K562 (cell line): ENCODE data around the gene HYOU1. TPM values are rescaled to one million over a fixed set of nuclear protein-coding genes. Genes with fewer than 3 reads are reported as not detected.

Source experiments
- ARID1B ChIP-seq: fragments of 450-650 bp; IDR thresholded peaks from 2 replicates; pipeline ENCODE4 v1.6.1; 2016; ENCODE audit warnings: antibody characterized with exemption, mild to moderate bottlenecking, inconsistent platforms
- ETV1 ChIP-seq: fragments of 450-650 bp; conservative IDR thresholded peaks from 2 replicates; pipeline ENCODE4 v1.6.1; 2016; ENCODE audit warnings: missing genetic modification characterization, control low read depth, low read depth, missing compliant biosample characterization
- JUN ChIP-seq, 2 experiments: sonication (generic) in 1 of 2; formaldehyde crosslinking in 1 of 2; IDR thresholded peaks; 2 replicates each; pipeline versions ENCODE4 v1.6.1 to v1.8.0; 2012 to 2022; ENCODE audit warnings: borderline replicate concordance in 2 of 2, mild to moderate bottlenecking in 2 of 2, improper control_type of control experiment in 1 of 2, low read depth in 1 of 2, low read length in 1 of 2, missing genetic modification reagents in 1 of 2
- PHF8 ChIP-seq: fragments of 200-600 bp; sonication (generic); IDR thresholded peaks from 2 replicates; pipeline ENCODE4 v1.6.1; 2012; ENCODE audit warnings: mixed run types, mild to moderate bottlenecking, inconsistent platforms, low read length, moderate library complexity, borderline replicate concordance
- SUPT5H ChIP-seq: fragments of 450-650 bp; IDR thresholded peaks from 2 replicates; pipeline ENCODE4 v1.6.1; 2016
- ZBED1 ChIP-seq: IDR thresholded peaks from 2 replicates; pipeline ENCODE4 v1.6.1; 2014
- ZNF143 ChIP-seq: sonication (generic); formaldehyde crosslinking; IDR thresholded peaks from 2 replicates; pipeline ENCODE4 v1.9.0; 2022; ENCODE audit warnings: mild to moderate bottlenecking, missing genetic modification reagents
- polyA plus RNA-seq, 8 experiments: library from polyadenylated mRNA; depleted of rRNA in 4 of 8; stranded (reverse) in 5 of 8; unstranded in 3 of 8; fragments of >200 nt; fragmentation: Nextera tagmentation in 2 of 8; fragmentation: Illumina TruSeq in 1 of 8; extraction: Ambion mirVana in 2 of 8; extraction: Trizol in 1 of 8; gene quantifications; 2 replicates each; pipeline versions ENCODE4 v1.2.1 to v1.2.3, GENCODE V29; 2011 to 2014; ENCODE audit warnings: inconsistent platforms in 1 of 8, missing spikeins in 1 of 8
- total RNA-seq, 7 experiments: library from RNA; depleted of rRNA in 6 of 7; stranded (reverse); fragments of >200 nt in 6 of 7; fragmentation: Illumina TruSeq in 2 of 7; extraction: Trizol in 2 of 7; gene quantifications; 2 replicates each; pipeline versions ENCODE4 v1.2.1 to v1.2.3, GENCODE V29; 2011 to 2021; ENCODE audit warnings: low replicate concordance in 1 of 7
- TF ChIP-seq, protein P1 (sequence below), 2 experiments: fragments of 450-650 bp in 1 of 2; sonication (generic) in 1 of 2; formaldehyde crosslinking; conservative IDR thresholded peaks; 2 replicates each; pipeline versions ENCODE4 v1.4.0 to v1.8.1; 2020 to 2022; ENCODE audit warnings: mild to moderate bottlenecking in 1 of 2, missing genetic modification reagents in 1 of 2
- TF ChIP-seq, protein P2 (sequence below): sonication (generic); formaldehyde crosslinking; IDR thresholded peaks from 2 replicates; pipeline ENCODE4 v1.9.0; 2022; ENCODE audit warnings: mild to moderate bottlenecking, missing genetic modification reagents

Gene HYOU1
- total and polyA plus RNA-seq, 9 of the 15 experiments (the other 6 are each of a cell fraction or from before 2014, with no cell fraction given) = 19.5 to 197 (median 128) TPM

DNA sequence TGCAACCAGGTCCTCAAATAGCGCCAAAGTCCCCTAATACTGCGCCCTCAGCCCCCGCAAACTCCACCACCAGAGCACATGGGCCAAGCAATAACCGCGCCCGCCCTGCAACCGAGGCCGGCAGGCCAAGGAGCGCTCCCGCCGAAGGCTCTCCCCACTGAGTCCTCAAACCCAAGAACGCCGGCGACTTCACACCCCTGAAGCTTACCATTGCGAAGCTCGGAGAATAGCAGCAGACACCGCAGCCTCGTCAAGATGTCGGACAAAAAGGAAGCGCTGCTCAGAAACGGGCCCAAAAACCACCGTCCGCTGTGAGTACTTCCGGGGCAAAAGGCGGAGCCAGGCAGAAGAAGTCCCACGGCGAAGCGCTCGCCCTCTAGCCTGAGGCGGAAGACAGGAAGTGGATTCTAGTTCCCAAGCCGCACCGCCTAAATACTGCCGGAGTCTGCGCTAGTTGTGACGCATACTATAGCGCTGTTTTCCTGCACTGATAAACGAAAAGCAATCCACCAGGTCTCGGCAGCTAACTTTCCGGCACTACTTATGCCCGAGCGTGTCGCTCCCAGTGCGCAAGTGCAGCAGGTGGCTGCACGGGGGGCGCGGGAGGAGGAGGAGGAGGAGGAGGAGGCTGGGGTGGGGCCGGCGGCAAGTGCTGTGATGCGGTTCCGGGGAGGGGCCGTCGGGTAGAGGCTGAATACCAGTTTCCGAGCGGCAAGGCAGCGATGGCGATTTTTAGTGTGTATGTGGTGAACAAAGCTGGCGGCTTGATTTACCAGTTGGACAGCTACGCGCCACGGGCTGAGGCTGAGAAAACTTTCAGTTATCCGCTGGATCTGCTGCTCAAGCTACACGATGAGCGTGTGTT lies 38.7 kb downstream of the HYOU1 start, which contains the start of the genes RPS25 and TRAPPC4 (continued):
- TF ChIP-seq, protein P1, sequence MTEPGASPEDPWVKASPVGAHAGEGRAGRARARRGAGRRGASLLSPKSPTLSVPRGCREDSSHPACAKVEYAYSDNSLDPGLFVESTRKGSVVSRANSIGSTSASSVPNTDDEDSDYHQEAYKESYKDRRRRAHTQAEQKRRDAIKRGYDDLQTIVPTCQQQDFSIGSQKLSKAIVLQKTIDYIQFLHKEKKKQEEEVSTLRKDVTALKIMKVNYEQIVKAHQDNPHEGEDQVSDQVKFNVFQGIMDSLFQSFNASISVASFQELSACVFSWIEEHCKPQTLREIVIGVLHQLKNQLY (CRISPR knock-in tag; conservative IDR thresholded peaks at IDR 0.05) = no peak
- TF ChIP-seq, protein P2, sequence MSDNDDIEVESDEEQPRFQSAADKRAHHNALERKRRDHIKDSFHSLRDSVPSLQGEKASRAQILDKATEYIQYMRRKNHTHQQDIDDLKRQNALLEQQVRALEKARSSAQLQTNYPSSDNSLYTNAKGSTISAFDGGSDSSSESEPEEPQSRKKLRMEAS (CRISPR knock-in tag) = peak; percentile 91
- TF ChIP-seq PHF8 = peak; percentile 95
- TF ChIP-seq SUPT5H = peak; percentile 95
- TF ChIP-seq ARID1B = 0 out of 2 replicates have a peak, but pooled peaks have one; percentile 15
- TF ChIP-seq ZNF143 (CRISPR knock-in tag) = peak; percentile 20; the same call in 1 of the 2 replicates
- TF ChIP-seq JUN (IDR thresholded peaks at IDR 0.05; ENCODE audit: borderline replicate concordance, low read depth, low read length) = peak; percentile 4; the same call in 1 of the 2 replicates
- peak; percentile 82; the same call in 1 of the 2 replicates for TF ChIP-seq JUN (CRISPR knock-in tag; IDR thresholded peaks at IDR 0.05; ENCODE audit: borderline replicate concordance)
- peak; percentile 95 for TF ChIP-seq ETV1 (tag)
- peak; percentile 51; the same call in 1 of the 2 replicates for TF ChIP-seq ZBED1
